ENCODE measurements around the gene TCF3.
"Not testable (repeated sequence)": the region's sequence is repeated elsewhere in the genome, so short reads cannot be mapped to it uniquely, and the experiment has no call there.

The TCF3 gene

GRCh38 chr19:1672769-1673644 lies 20.6 kb upstream of the TCF3 start:
- no peak for DNase-seq

DNA sequence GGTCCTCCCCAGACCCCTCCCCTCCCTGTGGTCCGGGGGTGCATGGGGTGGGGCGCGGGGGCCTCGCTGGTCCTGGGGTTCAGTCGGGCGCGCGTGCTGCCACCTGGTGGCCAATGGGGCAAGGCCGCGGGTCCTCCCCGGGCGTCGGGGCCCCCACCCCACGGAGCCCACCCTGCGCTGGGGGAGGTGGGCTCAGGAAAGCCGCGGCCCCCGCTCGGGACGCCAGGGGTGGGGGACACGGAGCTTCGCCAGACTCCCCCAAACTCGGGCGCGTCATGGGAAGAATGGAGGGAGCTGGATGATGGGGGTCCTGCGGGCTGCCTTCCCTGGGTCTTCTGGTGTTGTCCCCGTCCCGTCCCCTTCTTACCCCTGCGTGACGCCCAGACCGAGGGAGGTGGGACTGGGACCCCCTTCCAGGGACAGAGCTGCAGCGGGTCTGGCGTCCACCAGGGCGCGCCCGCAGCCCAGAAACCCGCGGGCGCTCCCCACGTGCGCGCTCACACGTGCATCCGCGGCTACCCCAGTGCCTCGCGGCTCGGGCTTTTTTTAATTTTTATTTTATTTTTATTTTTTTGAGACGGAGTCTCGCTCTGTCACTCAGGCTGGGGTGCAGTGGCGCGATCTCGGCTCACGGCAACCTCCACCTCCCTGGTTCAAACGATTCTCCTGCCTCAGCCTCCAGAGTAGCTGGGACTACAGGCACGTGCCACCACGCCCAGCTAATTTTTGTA lies 19.8 kb upstream of the TCF3 start:
- DNase-seq, result no peak

DNA sequence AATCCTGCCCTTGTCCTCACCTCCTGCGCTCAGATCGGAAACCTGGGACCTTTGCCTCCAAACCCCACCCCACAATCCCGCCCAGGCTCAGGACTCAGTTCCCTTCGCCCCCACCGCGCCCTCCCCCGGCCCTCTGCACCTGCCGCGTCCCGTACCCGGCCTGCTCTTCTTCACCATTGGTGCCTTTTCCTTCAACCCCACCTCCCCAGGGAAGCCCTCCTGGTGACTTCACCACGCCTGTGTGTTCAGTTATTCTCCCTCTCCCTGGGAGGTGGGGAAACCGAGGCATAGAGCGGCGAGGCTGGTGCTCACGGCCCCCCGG lies 19.3 kb upstream of the TCF3 start:
- DNase-seq, result no peak

GRCh38 chr19:1670747-1671146 lies 18.3 kb upstream of the TCF3 start:
- DNase-seq, result not testable (repeated sequence)

DNA sequence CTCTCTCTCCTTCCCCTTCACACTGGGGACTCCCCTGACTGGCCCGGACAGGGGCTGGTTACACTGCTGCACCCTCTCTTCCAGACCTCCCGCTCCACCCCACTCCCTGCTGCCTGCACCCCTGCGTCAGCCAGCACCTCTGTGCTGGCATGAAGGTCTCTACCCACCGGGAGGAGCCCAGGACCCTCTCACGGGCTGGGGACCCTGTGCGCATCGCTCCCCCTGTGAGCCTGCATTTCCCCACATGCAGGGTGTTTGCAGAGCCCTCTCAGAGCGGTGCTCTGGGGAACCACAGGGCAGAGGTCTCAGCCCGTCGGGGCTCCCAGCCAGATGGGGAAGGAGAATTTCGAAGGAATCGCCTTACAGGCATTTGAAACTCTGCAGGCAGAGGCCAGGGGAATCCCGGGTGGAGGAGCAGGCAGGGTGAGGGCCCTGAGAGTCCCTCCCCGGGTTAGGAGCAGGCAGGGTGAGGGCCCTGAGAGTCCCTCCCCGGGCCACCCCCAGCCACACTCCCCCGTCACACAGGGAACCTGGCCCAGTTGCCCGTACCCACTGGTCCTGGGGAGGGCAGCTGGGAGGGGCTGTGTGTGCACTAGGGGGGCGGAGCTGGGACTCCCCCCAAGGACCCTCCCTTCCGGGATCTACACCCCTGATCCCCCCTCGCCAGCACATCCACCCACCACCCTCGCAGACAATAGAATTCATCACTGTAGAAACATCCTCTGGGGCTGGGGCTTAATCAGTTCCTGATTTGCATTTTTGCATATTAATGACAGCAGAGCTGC lies 16.3 kb upstream of the TCF3 start:
- DNase-seq, result no peak

- peak; percentile 38 for DNase-seq
Measured at GRCh38 chr19:1668048-1668485, 15.7 kb upstream of the TCF3 start.

DNA sequence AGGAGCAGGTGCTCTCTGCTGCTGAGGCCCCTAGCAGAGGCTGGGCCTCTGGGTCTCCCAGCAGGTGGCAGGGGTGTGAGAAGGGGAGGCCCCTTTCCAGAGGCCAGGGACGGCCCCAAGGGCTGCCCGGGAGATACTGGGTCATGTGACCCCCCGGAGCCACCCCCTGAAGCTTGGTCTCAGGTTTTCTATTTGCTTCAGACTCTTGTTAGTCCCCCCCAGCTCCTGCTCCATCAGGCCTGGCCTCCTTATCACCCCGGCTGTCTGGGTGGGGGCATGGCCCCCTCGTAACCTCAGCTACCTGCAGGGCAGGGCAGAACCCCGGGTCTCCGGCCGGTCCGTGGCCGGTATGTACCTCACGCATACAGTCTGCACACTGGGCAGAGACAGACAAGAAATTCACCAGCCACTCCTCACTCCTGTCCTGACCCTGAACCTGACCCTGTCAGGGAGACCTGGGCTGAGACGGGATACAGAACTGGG lies 13.2 kb upstream of the TCF3 start:
- no peak for DNase-seq

GRCh38 chr19:1663852-1664251 lies 11.4 kb upstream of the TCF3 start:
- DNase-seq, result no peak

DNA sequence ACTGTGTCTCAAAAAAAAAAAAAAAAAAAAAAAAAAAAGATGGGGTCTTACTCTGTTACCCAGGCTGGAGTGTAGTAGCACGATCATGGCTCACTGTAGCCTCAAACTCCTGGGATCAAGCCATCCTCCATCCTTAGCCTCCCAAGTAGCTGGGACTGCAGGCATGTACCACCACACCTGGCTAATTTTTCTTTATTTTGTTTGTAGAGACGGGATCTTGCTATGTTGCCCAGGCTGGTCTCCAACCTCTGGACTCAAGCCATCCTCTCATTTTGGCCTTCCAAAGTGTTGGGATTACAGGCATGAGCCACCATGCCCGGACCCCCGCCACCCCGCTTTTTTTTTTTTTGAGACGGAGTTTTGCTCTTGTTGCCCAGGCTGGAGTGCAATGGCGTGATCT lies 10.8 kb upstream of the TCF3 start:
- not testable (repeated sequence) for DNase-seq

- DNase-seq, result no peak
Measured at GRCh38 chr19:1661995-1662394, 9.6 kb upstream of the TCF3 start.

GRCh38 chr19:1659084-1659427 lies 6.6 kb upstream of the TCF3 start:
- no peak for DNase-seq

DNA sequence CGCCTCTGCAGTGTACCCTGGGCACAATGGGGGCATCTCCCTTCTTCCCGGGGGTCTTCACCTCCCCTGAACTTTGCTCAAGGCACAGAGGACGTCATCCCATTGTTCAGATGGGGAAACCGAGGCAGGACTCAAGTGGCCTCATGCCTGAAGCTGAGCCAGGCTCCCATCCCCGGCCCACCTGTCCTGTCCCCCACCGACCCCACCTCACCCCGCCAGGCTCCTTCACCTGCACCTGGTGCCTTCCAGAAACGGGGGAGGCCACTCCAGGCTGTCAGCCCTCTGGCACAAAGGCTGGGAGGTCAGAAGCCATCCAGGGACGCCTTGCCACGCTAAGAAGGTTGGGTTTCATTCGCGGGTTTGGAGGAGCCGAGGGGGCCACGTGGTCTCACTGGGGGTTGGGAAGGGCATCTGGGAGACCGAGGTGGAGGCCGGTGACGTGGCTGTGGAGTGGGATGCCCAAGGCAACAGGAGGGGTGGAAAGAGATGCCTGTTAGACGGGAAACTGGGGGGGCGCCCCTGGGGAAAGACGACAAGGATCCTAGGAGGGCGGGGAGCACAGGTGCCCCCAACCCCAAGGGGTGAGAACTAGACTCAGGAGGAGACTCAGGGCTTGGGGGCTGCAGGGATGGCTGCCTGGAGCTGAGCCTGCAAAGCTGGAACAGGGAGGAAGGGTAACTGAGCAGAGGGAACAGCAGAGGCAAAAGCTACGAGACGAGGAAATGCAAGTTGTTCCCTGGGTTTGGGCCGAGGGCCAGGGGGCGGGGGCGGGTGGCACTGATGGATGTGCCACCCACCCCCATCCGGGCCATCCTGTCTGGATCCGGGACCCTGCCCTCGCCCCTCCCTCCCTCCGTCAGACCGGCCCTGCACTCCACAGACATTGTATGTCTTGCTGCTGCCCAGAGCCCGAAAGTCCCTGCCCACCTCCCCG lies 6.0 kb upstream of the TCF3 start:
- DNase-seq, result no peak

- DNase-seq, result no peak
Measured at GRCh38 chr19:1657746-1658145, 5.3 kb upstream of the TCF3 start.

DNA sequence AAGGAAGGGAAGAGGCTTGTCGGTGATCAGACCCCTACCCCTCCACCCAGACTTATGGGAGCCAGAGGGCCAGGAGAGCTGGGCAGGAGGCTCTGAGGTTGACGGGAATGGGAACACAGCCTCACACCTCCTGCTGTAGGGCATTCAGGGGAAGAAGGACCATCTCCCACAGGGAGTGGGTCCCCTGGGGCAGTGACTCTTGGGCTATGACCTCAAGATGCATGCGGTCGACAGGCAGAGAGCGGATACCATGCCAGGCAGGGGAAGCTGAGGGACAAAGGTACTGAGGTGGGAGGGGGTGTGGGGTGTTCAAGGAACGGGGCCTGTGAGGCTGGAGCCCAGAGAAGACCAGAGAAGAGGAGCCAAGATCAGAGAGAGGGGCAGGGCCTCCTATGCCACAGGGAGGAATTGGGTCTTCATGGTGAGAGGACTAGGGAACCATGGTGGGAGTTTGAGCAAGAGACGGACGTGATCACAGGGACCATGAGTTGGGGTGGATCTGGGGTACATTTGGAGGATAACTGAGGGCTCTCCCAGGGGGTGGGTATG lies 4.6 kb upstream of the TCF3 start:
- no peak for DNase-seq

GRCh38 chr19:1655987-1656608 lies 3.7 kb upstream of the TCF3 start:
- DNase-seq, result no peak

GRCh38 chr19:1655131-1655981 lies 2.9 kb upstream of the TCF3 start:
- DNase-seq, result no peak

GRCh38 chr19:1654178-1654792 lies 1.9 kb upstream of the TCF3 start:
- DNase-seq, result no peak

DNA sequence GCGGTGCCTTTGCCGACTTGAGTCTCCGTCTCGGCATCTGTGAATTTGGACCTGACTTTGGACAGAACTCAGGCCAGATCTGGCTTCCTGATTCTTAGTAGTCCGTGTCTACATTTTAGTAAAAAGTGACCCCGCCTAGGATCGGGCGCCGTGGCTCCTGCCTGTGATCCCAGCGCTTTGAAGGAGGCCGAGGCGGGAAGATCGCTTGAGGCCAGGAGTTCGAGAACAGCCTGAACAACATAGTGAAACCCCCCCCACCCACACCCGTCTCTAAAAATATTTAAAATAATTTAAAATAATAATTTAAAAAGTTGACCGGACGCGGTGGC lies 849 bp upstream of the TCF3 start:
- DNase-seq, result no peak

GRCh38 chr19:1651568-1652291 lies 685 bp downstream of the TCF3 start:
- no peak for DNase-seq

Measured in NCI-H1694 treated with DMSO at 0.1 percent for 48 hours (cell line).